ENCODE data around the gene PCLAF.
"Not testable (repeated sequence)": the region's sequence is repeated elsewhere in the genome, so short reads cannot be mapped to it uniquely, and the experiment has no call there.

Gene PCLAF

GRCh38 chr15:64331668-64332067, 49.6 kb downstream of the PCLAF start:
- not testable (repeated sequence) for DNase-seq; ATAC-seq (replicated peaks); H3K27ac Mint-ChIP-seq; H3K27me3 Mint-ChIP-seq; H3K36me3 Mint-ChIP-seq (ENCODE audit: insufficient read depth); H3K4me3 Mint-ChIP-seq; H3K4me1 Mint-ChIP-seq (ENCODE audit: low read depth in 2 of 2); H3K9me3 Mint-ChIP-seq

- H3K27ac Mint-ChIP-seq; H3K9me3 Mint-ChIP-seq; ATAC-seq (replicated peaks); H3K4me3 Mint-ChIP-seq; H3K36me3 Mint-ChIP-seq (ENCODE audit: insufficient read depth); DNase-seq; H3K27me3 Mint-ChIP-seq: not testable (repeated sequence)
- peaks cover 3 to 12% of the 10 kb centered on the region in 2 donors for H3K4me1 Mint-ChIP-seq (ENCODE audit: low read depth in 2 of 2)
These were observed 54.3 kb downstream of the PCLAF start for GRCh38 chr15:64326975-64327374.

- not testable (repeated sequence) for H3K9me3 Mint-ChIP-seq; H3K36me3 Mint-ChIP-seq (ENCODE audit: insufficient read depth); H3K27me3 Mint-ChIP-seq; DNase-seq; H3K4me3 Mint-ChIP-seq; H3K27ac Mint-ChIP-seq; ATAC-seq (replicated peaks)
- peaks cover 3 to 12% of the 10 kb centered on the region in 2 donors for H3K4me1 Mint-ChIP-seq (ENCODE audit: low read depth in 2 of 2)
These were observed 54.8 kb downstream of the PCLAF start for GRCh38 chr15:64326458-64326857.

GRCh38 chr15:64324165-64324877, 56.9 kb downstream of the PCLAF start:
- Mint-ChIP-seq H3K27me3 (no peaks in the 10 kb centered on the region), H3K4me1 (ENCODE audit: low read depth in 2 of 2) (peaks cover 3 to 12% of the 10 kb centered on the region in 2 donors), H3K9me3 (no peaks in the 10 kb centered on the region), H3K36me3 (ENCODE audit: insufficient read depth) (no peaks in the 10 kb centered on the region), H3K27ac (peak overlapping the region in 1 of 2 donors; percentile 87), H3K4me3 (no peak overlapping the region)
- no peak for ATAC-seq (replicated peaks)
- no peak for DNase-seq

- DNase-seq (no peak), ATAC-seq (replicated peaks) (no peak)
- Mint-ChIP-seq H3K36me3 (ENCODE audit: insufficient read depth) (no peaks in the 10 kb centered on the region), H3K27me3 (no peaks in the 10 kb centered on the region), H3K9me3 (no peaks in the 10 kb centered on the region), H3K4me3 (no peak overlapping the region), H3K27ac (peak overlapping the region in 1 of 2 donors; percentile 18), H3K4me1 (ENCODE audit: low read depth in 2 of 2) (peaks cover 16 to 20% of the 10 kb centered on the region in 2 donors)
These were observed 66.0 kb downstream of the PCLAF start for GRCh38 chr15:64315216-64315615.

- H3K27ac Mint-ChIP-seq, result peak overlapping the region; percentile 18 to 42
- H3K4me1 Mint-ChIP-seq (ENCODE audit: low read depth in 2 of 2), result peaks cover 16 to 28% of the 10 kb centered on the region in 2 donors
- ATAC-seq (replicated peaks), result no peak
- no peak overlapping the region for H3K4me3 Mint-ChIP-seq
- H3K27me3 Mint-ChIP-seq, result no peaks in the 10 kb centered on the region
- no peak for DNase-seq
- no peaks in the 10 kb centered on the region for H3K36me3 Mint-ChIP-seq (ENCODE audit: insufficient read depth)
- H3K9me3 Mint-ChIP-seq, result no peaks in the 10 kb centered on the region
These were observed 66.8 kb downstream of the PCLAF start for GRCh38 chr15:64314456-64314855.
